Transverse colon (tissue), 3 donors: ENCODE data around the gene BAAT.
A peak's percentile ranks its signal among the peaks of the same experiment; 100 is the strongest.

Source experiments
- POLR2A ChIP-seq: fragments of 450-650 bp; IDR thresholded peaks from one replicate; pipeline ENCODE4 v1.6.1; 2016; ENCODE audit warnings: antibody characterized with exemption, mild to moderate bottlenecking, moderate library complexity
- TF ChIP-seq, protein P1 (sequence below), 5 experiments: fragments of 200-600 bp in 3 of 5; fragments of 450-650 bp in 2 of 5; sonication (generic) in 3 of 5; IDR thresholded peaks; 1 replicate in 2 of 5; 2 replicates in 3 of 5; pipeline ENCODE4 v1.5.1; 2016 to 2017; ENCODE audit warnings: antibody characterized with exemption in 5 of 5, inconsistent platforms in 3 of 5, mild to moderate bottlenecking in 2 of 5, moderate library complexity in 1 of 5

DNA sequence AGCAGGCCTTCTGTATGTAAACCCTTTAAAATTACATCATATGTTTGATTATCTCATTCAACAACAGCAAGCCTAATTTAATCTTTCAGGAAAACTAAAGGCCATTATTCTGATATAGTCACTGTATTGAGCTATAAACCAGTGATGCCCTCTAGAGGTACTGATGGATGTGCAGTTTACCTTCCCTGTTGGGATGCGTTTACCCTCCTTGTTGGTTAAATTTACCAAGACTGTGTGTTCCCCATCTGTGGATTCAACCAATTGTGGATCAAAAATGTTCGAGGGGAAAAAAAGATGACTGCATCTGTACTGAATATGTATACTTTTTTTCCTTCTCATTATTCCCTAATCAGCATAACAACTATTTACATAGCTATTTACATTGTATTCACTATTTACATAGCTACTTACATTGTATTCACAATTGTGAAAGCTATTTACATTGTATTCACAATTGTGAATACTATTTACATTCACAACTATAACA lies 3.7 kb upstream of the BAAT start:
- TF ChIP-seq, protein P1, sequence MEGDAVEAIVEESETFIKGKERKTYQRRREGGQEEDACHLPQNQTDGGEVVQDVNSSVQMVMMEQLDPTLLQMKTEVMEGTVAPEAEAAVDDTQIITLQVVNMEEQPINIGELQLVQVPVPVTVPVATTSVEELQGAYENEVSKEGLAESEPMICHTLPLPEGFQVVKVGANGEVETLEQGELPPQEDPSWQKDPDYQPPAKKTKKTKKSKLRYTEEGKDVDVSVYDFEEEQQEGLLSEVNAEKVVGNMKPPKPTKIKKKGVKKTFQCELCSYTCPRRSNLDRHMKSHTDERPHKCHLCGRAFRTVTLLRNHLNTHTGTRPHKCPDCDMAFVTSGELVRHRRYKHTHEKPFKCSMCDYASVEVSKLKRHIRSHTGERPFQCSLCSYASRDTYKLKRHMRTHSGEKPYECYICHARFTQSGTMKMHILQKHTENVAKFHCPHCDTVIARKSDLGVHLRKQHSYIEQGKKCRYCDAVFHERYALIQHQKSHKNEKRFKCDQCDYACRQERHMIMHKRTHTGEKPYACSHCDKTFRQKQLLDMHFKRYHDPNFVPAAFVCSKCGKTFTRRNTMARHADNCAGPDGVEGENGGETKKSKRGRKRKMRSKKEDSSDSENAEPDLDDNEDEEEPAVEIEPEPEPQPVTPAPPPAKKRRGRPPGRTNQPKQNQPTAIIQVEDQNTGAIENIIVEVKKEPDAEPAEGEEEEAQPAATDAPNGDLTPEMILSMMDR (IDR thresholded peaks at IDR 0.05), result peak in 1 of 5 experiments; percentile 10
- TF ChIP-seq POLR2A, result no peak
